H1 (cell line): ENCODE measurements around the gene PROM2. TPM values are rescaled to one million over a fixed set of nuclear protein-coding genes. Genes with fewer than 3 reads are reported as not detected.

Source experiments
- CTCF ChIA-PET: fragments of 300-600 bp; sonication (Branson Sonifier 250); formaldehyde crosslinking; loops from one replicate; lab custom pipeline; 2021; ENCODE audit not compliant: partially characterized antibody; lab: Charles Lee
- POLR2A ChIA-PET: fragments of 300-600 bp; sonication (Branson Sonifier 250); formaldehyde crosslinking; loops from one replicate; lab custom pipeline; 2021; ENCODE audit warnings: inconsistent platforms; ENCODE audit not compliant: partially characterized antibody; lab: Charles Lee
- DNase-seq, 2 experiments: peaks; one replicate each; pipeline versions ENCODE4 v3.0.0 to v3.0.0-alpha.2; 2010 to 2022; ENCODE audit warnings: low spot score in 2 of 2, low read depth in 1 of 2, mixed read lengths in 1 of 2
- FAIRE-seq: peaks from 2 replicates; lab custom pipeline; 2011; peaks lifted over from hg19 to GRCh38; lab: Jason Lieb, UNC
- H2AFZ ChIP-seq: 2 replicates; pipeline ENCODE4 v1.8.1; 2012; ENCODE audit warnings: low read length, inconsistent platforms
- H2AK5ac ChIP-seq: 2 replicates; pipeline ENCODE4 v1.6.1; 2013; ENCODE audit warnings: low read depth, low read length
- H2BK120ac ChIP-seq: replicated peaks from 2 replicates; pipeline ENCODE3; 2013; ENCODE audit warnings: low read depth, low read length, inconsistent platforms
- H2BK12ac ChIP-seq: 2 replicates; pipeline ENCODE4 v1.6.1; 2013; ENCODE audit warnings: low read depth, low read length
- H2BK15ac ChIP-seq: 2 replicates; pipeline ENCODE4 v1.6.1; 2013; ENCODE audit warnings: low read length
- H2BK20ac ChIP-seq: 2 replicates; pipeline ENCODE4 v1.6.1; 2013; ENCODE audit warnings: low read length
- H2BK5ac ChIP-seq: 2 replicates; pipeline ENCODE4 v1.6.1; 2013; ENCODE audit warnings: low read depth, low read length
- H3K14ac ChIP-seq: 2 replicates; pipeline ENCODE4 v1.6.1; 2013; ENCODE audit warnings: inconsistent platforms; ENCODE audit not compliant: insufficient read length
- H3K18ac ChIP-seq: 2 replicates; pipeline ENCODE4 v1.6.1; 2013; ENCODE audit warnings: low read length; ENCODE audit errors: extremely low read depth
- H3K23ac ChIP-seq: 2 replicates; pipeline ENCODE4 v1.6.1; 2013; ENCODE audit warnings: inconsistent platforms; ENCODE audit not compliant: insufficient read length
- H3K23me2 ChIP-seq: 2 replicates; pipeline ENCODE4 v1.6.1; 2013; ENCODE audit warnings: low read depth, low read length
- H3K27ac ChIP-seq: 2 replicates; pipeline ENCODE4 v1.6.1; 2011; ENCODE audit warnings: low read depth, low read length, inconsistent platforms
- H3K27me3 ChIP-seq, 4 experiments: replicated peaks in 1 of 4; 1 replicate in 1 of 4; 2 replicates in 3 of 4; pipeline versions ENCODE4 v1.6.1 to v1.8.1; 2011 to 2013; ENCODE audit warnings: low read length in 3 of 4, mild to moderate bottlenecking in 3 of 4, inconsistent platforms in 2 of 4, mixed read lengths in 2 of 4, moderate library complexity in 1 of 4; ENCODE audit not compliant: control insufficient read depth in 3 of 4, insufficient read depth in 3 of 4; ENCODE audit errors: extremely low read depth in 1 of 4
- H3K36me3 ChIP-seq, 4 experiments: 2 replicates each; pipeline versions ENCODE4 v1.6.1 to v1.8.1; 2011 to 2013; ENCODE audit warnings: mild to moderate bottlenecking in 4 of 4, low read length in 3 of 4, moderate library complexity in 2 of 4, control low read depth in 1 of 4, inconsistent platforms in 1 of 4; ENCODE audit not compliant: insufficient read depth in 4 of 4, control insufficient read depth in 2 of 4
- H3K4ac ChIP-seq: replicated peaks from 2 replicates; pipeline ENCODE3; 2013; ENCODE audit warnings: low read length, low read depth, mixed read lengths, inconsistent platforms; ENCODE audit not compliant: insufficient read length
- H3K4me1 ChIP-seq, 4 experiments: replicated peaks in 1 of 4; 1 replicate in 1 of 4; 2 replicates in 3 of 4; pipeline versions ENCODE4 v1.6.1 to v1.8.1; 2011 to 2013; ENCODE audit warnings: low read length in 3 of 4, inconsistent platforms in 2 of 4, mixed read lengths in 1 of 4; ENCODE audit not compliant: insufficient read depth in 4 of 4, control insufficient read depth in 3 of 4
- H3K4me2 ChIP-seq, 2 experiments: 2 replicates each; pipeline versions ENCODE4 v1.6.1 to v1.8.1; 2011 to 2013; ENCODE audit warnings: low read depth in 2 of 2, low read length in 2 of 2, control low read depth in 1 of 2, inconsistent platforms in 1 of 2, mild to moderate bottlenecking in 1 of 2; ENCODE audit not compliant: insufficient read depth in 1 of 2
- H3K4me3 ChIP-seq, 4 experiments: fragments of 200-600, 300-600 bp in 1 of 4; sonication (generic), shearing (Covaris generic), sonication (Bioruptor Twin) in 1 of 4; 2 replicates each; pipeline versions ENCODE4 v1.5.1 to v1.8.1; 2011 to 2016; ENCODE audit warnings: low read length in 4 of 4, low read depth in 3 of 4, control low read depth in 2 of 4, inconsistent platforms in 2 of 4, mild to moderate bottlenecking in 2 of 4, mixed read lengths in 1 of 4, moderate library complexity in 1 of 4; ENCODE audit not compliant: insufficient read depth in 2 of 4; ENCODE audit errors: extremely low read depth in 1 of 4
- H3K56ac ChIP-seq: replicated peaks from 2 replicates; pipeline ENCODE3; 2013; ENCODE audit warnings: low read depth, mild to moderate bottlenecking, mixed read lengths, low read length, inconsistent platforms; ENCODE audit not compliant: insufficient read length
- H3K79me1 ChIP-seq: 2 replicates; pipeline ENCODE4 v1.6.1; 2013; ENCODE audit warnings: low read depth, low read length, control low read depth
- H3K79me2 ChIP-seq, 2 experiments: 2 replicates each; pipeline versions ENCODE4 v1.6.1 to v1.8.1; 2012 to 2013; ENCODE audit warnings: low read length in 2 of 2, mild to moderate bottlenecking in 2 of 2, inconsistent platforms in 1 of 2; ENCODE audit not compliant: insufficient read depth in 2 of 2, control insufficient read depth in 1 of 2
- H3K9ac ChIP-seq, 4 experiments: replicated peaks in 1 of 4; 1 replicate in 1 of 4; 2 replicates in 3 of 4; pipeline versions ENCODE4 v1.6.1 to v1.8.1; 2011 to 2013; ENCODE audit warnings: low read depth in 3 of 4, low read length in 3 of 4, control low read depth in 2 of 4, mild to moderate bottlenecking in 2 of 4, moderate library complexity in 2 of 4, inconsistent platforms in 1 of 4; ENCODE audit errors: extremely low read depth in 1 of 4
- H3K9me3 ChIP-seq, 2 experiments: 2 replicates each; pipeline versions ENCODE4 v1.6.1 to v1.8.1; 2012 to 2013; ENCODE audit warnings: mild to moderate bottlenecking in 2 of 2, moderate library complexity in 2 of 2, control low read depth in 1 of 2, inconsistent platforms in 1 of 2, low read depth in 1 of 2, low read length in 1 of 2, mixed read lengths in 1 of 2; ENCODE audit not compliant: insufficient read depth in 2 of 2
- H4K20me1 ChIP-seq, 2 experiments: replicated peaks in 1 of 2; 2 replicates each; pipeline versions ENCODE3 to v1.8.1; 2011 to 2013; ENCODE audit warnings: inconsistent platforms in 2 of 2, low read length in 2 of 2, mild to moderate bottlenecking in 1 of 2; ENCODE audit not compliant: insufficient read depth in 2 of 2, control insufficient read depth in 1 of 2
- H4K5ac ChIP-seq: 2 replicates; pipeline ENCODE4 v1.6.1; 2013; ENCODE audit warnings: low read length, low read depth, mixed read lengths, inconsistent platforms; ENCODE audit not compliant: insufficient read length
- H4K8ac ChIP-seq: 2 replicates; pipeline ENCODE4 v1.8.0; 2013; ENCODE audit warnings: mild to moderate bottlenecking, moderate library complexity, low read length, inconsistent platforms; ENCODE audit not compliant: insufficient read depth; ENCODE audit errors: extremely low read depth
- H4K91ac ChIP-seq: replicated peaks from 2 replicates; pipeline ENCODE3; 2013; ENCODE audit warnings: low read length, mixed read lengths, inconsistent platforms; ENCODE audit not compliant: insufficient read length
- CBX5 ChIP-seq: fragments of 300-800, 300-1000 bp; sonication (generic); IDR thresholded peaks from 2 replicates; pipeline ENCODE4 v1.7.1; 2016; ENCODE audit warnings: antibody characterized with exemption, low read length, low read depth
- CBX8 ChIP-seq: fragments of 300-800, 300-1000 bp; sonication (generic); IDR thresholded peaks from 2 replicates; pipeline ENCODE4 v1.7.1; 2016; ENCODE audit warnings: low read depth, low read length, borderline replicate concordance
- CHD2 ChIP-seq: IDR thresholded peaks from 2 replicates; pipeline ENCODE4 v1.6.1; 2012; ENCODE audit warnings: low read length, improper control_type of control experiment
- E2F6 ChIP-seq: IDR thresholded peaks from 2 replicates; pipeline ENCODE4 v1.6.1; 2012; ENCODE audit warnings: inconsistent platforms
- HDAC2 ChIP-seq, 2 experiments: fragments of 300-600 bp in 1 of 2; sonication (generic) in 1 of 2; IDR thresholded peaks; 2 replicates each; pipeline ENCODE4 v1.6.1; 2011 to 2012; ENCODE audit warnings: low read depth in 2 of 2, low read length in 2 of 2, mild to moderate bottlenecking in 2 of 2, moderate library complexity in 2 of 2, borderline replicate concordance in 1 of 2, inconsistent platforms in 1 of 2
- KDM1A ChIP-seq: fragments of 200-600, 300-600 bp; sonication (generic); IDR thresholded peaks from 2 replicates; pipeline ENCODE4 v1.7.1; 2016; ENCODE audit warnings: mild to moderate bottlenecking, low read length, borderline replicate concordance
- NRF1 ChIP-seq: IDR thresholded peaks from 2 replicates; pipeline ENCODE4 v1.6.1; 2011; ENCODE audit warnings: mild to moderate bottlenecking, low read depth, low read length, improper control_type of control experiment
- RAD21 ChIP-seq, 2 experiments: IDR thresholded peaks in 1 of 2; conservative IDR thresholded peaks in 1 of 2; 2 replicates each; pipeline ENCODE4 v1.6.1; 2011; ENCODE audit warnings: low read depth in 2 of 2, low read length in 2 of 2, improper control_type of control experiment in 1 of 2, inconsistent platforms in 1 of 2, mild to moderate bottlenecking in 1 of 2, moderate library complexity in 1 of 2
- RNF2 ChIP-seq: fragments of 200-900, 300-1000 bp; sonication (generic); IDR thresholded peaks from 2 replicates; pipeline ENCODE4 v1.7.1; 2016; ENCODE audit warnings: borderline replicate concordance, low read depth, mild to moderate bottlenecking, antibody characterized with exemption, low read length; ENCODE audit not compliant: poor library complexity, severe bottlenecking; ENCODE audit errors: missing control alignments
- SIX5 ChIP-seq: IDR thresholded peaks from 2 replicates; pipeline ENCODE4 v1.6.1; 2011; ENCODE audit warnings: mild to moderate bottlenecking, low read depth, low read length
- SP1 ChIP-seq: IDR thresholded peaks from 2 replicates; pipeline ENCODE4 v1.6.1; 2011; ENCODE audit warnings: low read depth, low read length
- TAF7 ChIP-seq: optimal IDR thresholded peaks from 2 replicates; pipeline ENCODE3; 2011; ENCODE audit warnings: low read depth, mild to moderate bottlenecking, inconsistent platforms, low read length, moderate library complexity, borderline replicate concordance
- TCF12 ChIP-seq: IDR thresholded peaks from 2 replicates; pipeline ENCODE4 v1.6.1; 2011; ENCODE audit warnings: low read depth, mild to moderate bottlenecking, low read length
- YY1 ChIP-seq: IDR thresholded peaks from 2 replicates; pipeline ENCODE4 v1.6.1; 2011; ENCODE audit warnings: low read depth, mild to moderate bottlenecking, low read length
- WGBS, 2 experiments: shearing (Covaris generic) in 1 of 2; methylation state at CpG; one replicate each; pipeline versions ENCODE4 v1.1.6 to v1.1.7; 2013 to 2015; ENCODE audit warnings: low lambda C conversion rate in 2 of 2, mixed read lengths in 2 of 2, inconsistent platforms in 1 of 2, low coverage in 1 of 2, missing lambda C conversion rate in 1 of 2; ENCODE audit not compliant: insufficient replicate concordance in 2 of 2, insufficient coverage in 1 of 2, insufficient read length in 1 of 2; ENCODE audit errors: extremely low coverage in 1 of 2, missing lambda C conversion rate in 1 of 2; 5-methylcytosine and 5-hydroxymethylcytosine counted together
- polyA plus RNA-seq, 7 experiments: library from polyadenylated mRNA; depleted of rRNA in 3 of 7; stranded (reverse) in 5 of 7; unstranded in 2 of 7; fragments of >200 nt in 5 of 7; fragments of 200-250 nt in 2 of 7; gene quantifications; 1 replicate in 5 of 7; 2 replicates in 1 of 7; 4 replicates in 1 of 7; pipeline versions ENCODE4 v1.2.1 to v1.2.3, GENCODE V29; 2011 to 2013; ENCODE audit warnings: missing spikeins in 2 of 7, mixed read lengths in 2 of 7
- total RNA-seq: library from RNA; stranded (reverse); fragmentation: NEBNext Ultra II Directional; extraction: Animal tissue kit (Norgen Biotek cat#: 25700); gene quantifications from 2 replicates; pipeline ENCODE4 v1.2.1, GENCODE V29; 2021

PROM2 gene
- total and polyA plus RNA-seq, 2 of the 8 experiments (the other 6 are each of a cell fraction or from before 2014, with no cell fraction given) = 1.6 to 3.8 TPM

DNA sequence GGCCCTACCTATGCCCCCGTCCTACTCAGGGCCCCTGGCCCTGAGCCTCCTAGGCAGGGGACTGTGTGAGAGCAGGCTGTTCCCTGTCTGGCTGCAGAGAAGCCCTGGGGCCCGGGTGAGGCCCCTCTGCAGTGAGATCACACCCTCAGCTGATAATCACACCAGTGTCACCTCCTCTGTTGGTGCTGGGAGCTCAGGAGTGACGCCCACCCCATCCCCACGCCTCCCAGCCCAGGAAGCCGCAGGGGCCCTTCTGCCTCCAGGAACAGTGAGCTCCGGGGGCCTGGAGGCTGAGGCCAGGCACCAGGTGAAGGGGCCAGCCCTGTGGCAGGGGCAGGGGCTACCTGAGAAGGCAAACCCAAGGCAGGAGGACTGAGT is 42.9 kb downstream of the PROM2 start:
- 80% methylated on average over 5 of the region's 6 CpGs; no CpG with 5 or more reads in 1 of the 2 experiments for WGBS, 2 experiments
- CTCF ChIA-PET = no interaction called here
- peaks cover 66 to 97% of the 10 kb centered on the region in 2 experiments; a peak in 3 of 4 replicates for H3K9me3 ChIP-seq

More for the DNA sequence above, 42.9 kb downstream of the PROM2 start:
- Histone ChIP-seq H2BK12ac (no peak overlapping the region), H3K27me3 (no peaks in the 10 kb centered on the region), H3K14ac (no peak overlapping the region), H3K18ac (no peak overlapping the region), H2BK120ac (no peak overlapping the region), H4K5ac (no peak overlapping the region), H3K9ac (no peak overlapping the region), H2AK5ac (no peak overlapping the region), H2AFZ (no peak overlapping the region), H3K4me1 (no peaks in the 10 kb centered on the region), H3K4ac (no peak overlapping the region), H3K23ac (no peak overlapping the region), H4K8ac (no peak overlapping the region), H2BK15ac (no peak overlapping the region), H3K79me1 (no peaks in the 10 kb centered on the region), H2BK20ac (no peak overlapping the region), H3K4me3 (no peak overlapping the region), H3K4me2 (no peak overlapping the region), H4K20me1 (no peaks in the 10 kb centered on the region), H2BK5ac (no peak overlapping the region), H3K36me3 (no peaks in the 10 kb centered on the region), H3K79me2 (no peaks in the 10 kb centered on the region), H4K91ac (no peak overlapping the region), H3K23me2 (no peaks in the 10 kb centered on the region)
- POLR2A ChIA-PET = no interaction called here
- FAIRE-seq (no peak), DNase-seq (no peak)
- TF ChIP-seq NRF1 (no peak), RAD21 (IDR thresholded peaks at IDR 0.05 in 1 of 2, conservative IDR thresholded peaks at IDR 0.05 in 1 of 2; ENCODE audit: low read depth in 2 of 2, low read length in 2 of 2) (no peak), SP1 (no peak), E2F6 (no peak), YY1 (no peak), TAF7 (no peak), KDM1A (no peak), CBX5 (no peak), TCF12 (no peak), HDAC2 (IDR thresholded peaks at IDR 0.05; ENCODE audit: borderline replicate concordance in 1 of 2, low read depth in 2 of 2, low read length in 2 of 2) (no peak), RNF2 (no peak), CHD2 (no peak), CBX8 (no peak), SIX5 (no peak)
- TF ChIP-seq, all 59 proteins: peak for 0
- H3K27ac ChIP-seq = no peak overlapping the region
- no peak overlapping the region for H3K56ac ChIP-seq
